GM18868 (cell line): ENCODE measurements around the gene OR4D1.

Experiments
- ATAC-seq: cut with Tn5 transposase; IDR thresholded peaks from one replicate; pipeline ENCODE4 v1.9.1; 2021; ENCODE audit warnings: mild to moderate bottlenecking, moderate library complexity; ENCODE audit not compliant: unreplicated experiment

Gene OR4D1

DNA sequence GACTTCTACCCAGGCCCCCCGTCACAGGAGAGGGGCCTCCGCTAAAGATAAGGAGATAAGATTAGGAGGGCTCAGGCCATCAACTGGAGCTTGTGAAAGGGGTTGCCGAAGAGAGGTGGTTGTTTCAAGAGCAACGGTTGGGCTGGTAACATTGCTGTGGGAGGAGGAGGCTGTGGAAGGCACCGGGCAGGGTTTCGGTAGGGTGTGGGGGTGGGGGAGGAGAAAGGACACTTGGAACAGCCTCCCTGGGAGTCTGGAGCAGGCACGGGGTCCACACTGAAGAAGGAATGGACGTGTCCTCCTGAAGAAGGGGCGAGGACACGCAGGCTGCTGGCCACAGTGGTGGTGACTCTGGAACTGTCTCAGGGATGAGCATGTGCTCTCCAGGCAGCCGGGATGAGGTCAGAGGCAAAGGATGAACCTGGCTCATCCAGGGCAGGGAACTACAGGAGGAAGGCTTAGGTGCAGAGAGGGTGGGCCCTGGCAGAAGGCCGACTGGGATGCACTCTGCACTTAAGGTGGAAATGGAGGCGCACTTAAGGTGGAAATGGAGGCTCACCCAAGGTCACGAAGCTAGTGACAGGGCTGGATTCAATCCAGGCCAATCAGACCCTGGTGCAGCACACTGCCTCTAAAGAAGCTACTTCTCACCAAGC is 43.2 kb downstream of the OR4D1 start:
- ATAC-seq, result no peak

DNA sequence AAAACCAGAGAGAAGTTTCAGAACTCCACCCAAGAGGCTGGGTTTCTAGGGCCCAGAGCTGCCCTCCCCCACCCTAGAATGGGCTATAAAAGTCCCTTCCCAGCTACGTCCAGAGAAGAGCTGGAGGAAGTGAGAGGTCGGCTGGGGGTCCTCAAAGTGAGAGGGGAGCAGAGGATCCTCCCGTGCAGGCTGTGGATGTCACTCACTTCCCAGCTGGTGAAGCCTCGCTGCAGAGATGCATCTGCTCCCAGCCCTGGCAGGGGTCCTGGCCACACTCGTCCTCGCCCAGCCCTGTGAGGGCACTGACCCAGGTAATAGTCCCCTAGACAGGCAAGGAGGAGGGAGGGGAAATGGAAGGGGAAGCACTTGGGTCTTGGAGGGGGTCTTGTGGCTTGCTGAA is 44.4 kb downstream of the OR4D1 start, which contains the start of gene EPX:
Gene EPX (plus strand): TSS at position 115 of the 400 bp plus-strand sequence. CDS start 121 bp downstream, at position 236.
- no peak for ATAC-seq

- ATAC-seq, result no peak
Observed at GRCh38 chr17:58193641-58194255, 45.6 kb downstream of the OR4D1 start.

GRCh38 chr17:58195518-58196123 is 47.4 kb downstream of the OR4D1 start:
- no peak for ATAC-seq

GRCh38 chr17:58196610-58197009 is 48.4 kb downstream of the OR4D1 start:
- ATAC-seq, result no peak

- no peak for ATAC-seq
Observed at GRCh38 chr17:58200024-58200633, 51.9 kb downstream of the OR4D1 start.

- ATAC-seq, result no peak
Observed at GRCh38 chr17:58202859-58203258, 54.7 kb downstream of the OR4D1 start.

- ATAC-seq, result no peak
Observed at GRCh38 chr17:58204796-58205195, 56.6 kb downstream of the OR4D1 start.

DNA sequence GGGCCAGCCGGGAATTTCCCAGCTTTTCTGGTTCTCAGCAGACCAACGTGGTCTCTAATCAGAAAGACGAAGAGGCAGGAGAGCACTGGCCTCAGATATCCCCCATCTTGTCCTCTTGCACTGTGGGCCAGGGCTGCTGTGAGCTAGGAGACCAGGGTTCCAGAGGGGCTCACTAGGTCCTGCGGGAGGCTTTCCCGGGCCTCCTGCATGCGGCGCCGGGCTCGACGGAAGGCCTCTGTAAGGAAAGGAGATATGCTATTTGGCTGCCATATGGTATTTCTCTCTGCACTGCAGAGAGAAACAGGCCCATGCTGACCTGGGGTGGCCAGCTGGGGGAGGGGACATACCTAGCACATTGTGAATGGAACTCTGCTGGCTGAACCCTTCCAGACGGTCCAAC is 57.8 kb downstream of the OR4D1 start:
- ATAC-seq, result no peak

DNA sequence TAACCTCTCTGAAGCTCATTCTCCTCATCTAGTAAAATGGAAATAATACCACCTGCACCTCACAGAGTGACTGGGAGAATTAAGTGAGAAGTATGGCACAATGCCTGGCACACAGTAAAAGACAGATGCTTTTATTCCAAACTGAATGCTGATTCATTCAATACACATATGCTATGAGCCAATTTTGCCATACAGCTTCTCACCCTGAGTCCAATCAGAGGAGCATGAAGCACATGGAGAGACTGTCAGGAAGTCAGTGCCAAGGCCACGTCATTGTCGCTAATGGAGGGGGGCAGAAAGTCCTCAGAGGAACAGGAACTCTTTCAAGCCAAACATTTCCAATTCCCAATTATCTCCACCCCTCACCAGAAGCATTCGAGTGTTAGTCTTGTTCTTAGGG is 59.3 kb downstream of the OR4D1 start:
- no peak for ATAC-seq

GRCh38 chr17:58208344-58208743 is 60.2 kb downstream of the OR4D1 start:
- no peak for ATAC-seq
